ENCODE measurements around the gene SLX9.

Gene SLX9, protein sequence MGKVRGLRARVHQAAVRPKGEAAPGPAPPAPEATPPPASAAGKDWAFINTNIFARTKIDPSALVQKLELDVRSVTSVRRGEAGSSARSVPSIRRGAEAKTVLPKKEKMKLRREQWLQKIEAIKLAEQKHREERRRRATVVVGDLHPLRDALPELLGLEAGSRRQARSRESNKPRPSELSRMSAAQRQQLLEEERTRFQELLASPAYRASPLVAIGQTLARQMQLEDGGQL

DNA sequence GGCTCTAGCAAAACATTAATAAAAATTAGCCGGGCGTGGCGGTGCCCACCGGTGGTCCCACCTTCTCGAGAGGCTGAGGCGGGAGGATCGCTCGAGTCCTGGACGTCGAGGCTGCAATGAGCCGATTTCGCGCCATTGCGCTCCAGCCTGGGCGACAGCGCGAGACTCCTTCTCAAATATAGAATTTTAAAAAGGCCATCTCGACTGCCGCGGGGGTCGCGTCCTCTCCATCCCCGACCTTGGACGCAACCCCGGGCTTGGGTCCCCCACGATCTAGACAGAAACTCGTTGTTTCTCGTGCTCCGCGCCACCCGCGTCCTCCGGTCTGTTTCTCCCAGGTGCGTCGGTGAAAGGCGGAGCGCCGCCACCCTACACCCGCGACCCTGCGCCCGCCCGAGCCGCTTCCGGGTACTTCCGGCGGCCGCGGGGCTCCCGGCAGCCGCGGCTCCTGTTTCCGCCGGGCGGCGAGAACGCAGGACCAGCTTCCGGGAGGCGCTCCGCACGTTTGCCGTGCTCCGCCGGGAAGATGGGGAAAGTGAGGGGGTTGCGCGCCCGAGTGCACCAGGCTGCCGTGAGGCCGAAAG is at the start of gene SLX9:
Gene SLX9 (plus strand): TSS at position 498 of the 584 bp plus-strand sequence. CDS start 29 bp downstream, at position 527.
- peak in 37 of 56 donors; percentile 17 to 78 (median 53) for DNase-seq

DNA sequence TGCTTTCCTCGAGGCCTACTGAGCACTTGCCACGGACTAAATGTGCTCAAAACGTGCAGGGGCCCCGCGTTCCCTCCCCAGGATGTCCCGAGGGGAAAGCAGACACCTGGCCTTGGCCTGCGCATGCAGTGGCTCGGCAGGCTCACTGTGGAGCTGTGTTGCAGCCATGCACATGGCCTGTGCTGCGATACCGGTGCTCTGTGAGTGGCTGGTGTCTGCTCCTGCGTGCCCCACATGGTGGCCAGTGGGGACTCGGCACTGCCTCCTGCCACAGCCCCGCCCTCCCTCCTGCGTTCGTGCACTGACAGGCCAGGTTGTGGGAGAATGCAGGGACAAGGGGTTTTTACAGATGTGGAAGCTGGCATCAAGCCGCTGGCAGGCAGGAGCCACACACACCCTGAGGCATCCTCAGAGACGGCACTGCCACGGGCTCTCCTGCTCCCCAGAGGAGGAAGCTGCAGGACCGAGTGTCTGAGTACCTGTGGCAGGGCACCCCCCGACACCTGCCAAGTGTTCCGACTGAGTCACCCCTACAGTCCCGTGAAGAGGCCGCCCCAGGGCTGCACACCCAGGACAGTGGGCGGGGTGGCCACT is 49.4 kb upstream of the SLX9 start:
- DNase-seq = no peak

DNA sequence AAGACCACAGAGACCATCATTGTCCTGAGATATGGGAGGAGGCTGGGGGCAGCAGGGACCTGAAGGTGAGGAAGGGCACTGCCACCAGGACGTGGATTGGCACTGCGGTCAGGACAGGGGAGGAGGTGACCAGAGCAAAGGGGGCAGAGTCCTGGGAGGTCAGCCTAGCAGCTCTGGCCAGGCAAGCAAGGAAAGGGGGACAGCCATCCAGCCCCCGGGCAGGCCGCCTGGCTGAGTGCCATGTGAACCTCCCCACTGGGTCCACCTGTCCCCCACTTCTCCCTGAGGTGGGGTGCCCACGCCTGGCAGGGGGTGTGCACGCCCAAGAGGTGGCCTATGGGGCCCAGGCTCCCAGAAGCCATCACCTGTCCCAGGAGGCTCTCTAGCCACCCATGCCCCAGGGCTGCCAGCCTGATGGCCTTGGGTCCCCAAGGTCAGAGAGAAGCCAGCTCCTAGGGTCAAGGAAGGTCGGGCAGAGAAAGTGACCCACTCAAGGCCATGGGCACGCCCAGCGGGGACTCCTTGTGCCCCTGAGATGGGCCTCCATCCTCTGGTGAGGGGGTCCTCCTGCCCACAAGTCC is 48.8 kb upstream of the SLX9 start:
- DNase-seq = no peak

DNA sequence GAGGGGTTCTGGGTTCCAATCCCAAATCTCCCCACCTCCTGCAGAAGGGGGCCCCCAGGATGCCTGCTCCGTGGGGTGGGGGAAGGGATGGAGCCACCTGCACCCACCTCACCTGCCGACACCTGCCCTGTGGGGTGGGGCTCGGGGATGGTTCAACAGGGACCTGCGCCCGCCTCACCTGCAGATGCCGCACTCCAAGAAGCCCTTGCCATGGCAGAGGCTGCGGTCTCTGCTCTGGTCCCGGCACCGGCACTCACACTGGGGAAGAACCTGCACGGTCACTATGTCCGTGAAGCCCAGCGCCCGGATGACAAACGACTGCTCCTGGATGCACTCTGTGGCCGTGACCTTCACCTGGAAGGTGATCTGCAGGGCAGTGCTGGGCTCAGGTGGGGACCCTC is 48.2 kb upstream of the SLX9 start:
- DNase-seq = no peak

DNA sequence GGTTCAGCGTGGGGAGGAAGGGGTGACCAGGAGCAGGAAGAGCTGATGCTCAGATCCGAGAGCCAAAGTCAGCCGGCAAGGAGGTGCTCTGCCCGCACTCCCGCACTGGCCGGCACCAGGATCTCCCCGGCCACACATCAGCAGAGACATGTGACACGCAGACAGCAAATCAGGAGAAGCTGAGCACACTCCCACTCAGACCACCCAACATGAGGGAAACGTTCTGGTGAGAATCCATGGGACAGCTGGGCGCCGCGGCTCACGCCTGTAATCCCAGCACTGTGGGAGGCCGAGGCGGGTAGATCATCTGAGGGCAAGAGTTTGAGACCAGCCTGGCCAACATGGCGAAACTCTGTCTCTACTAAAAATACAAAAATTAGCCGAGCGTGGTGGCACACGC is 47.7 kb upstream of the SLX9 start:
- DNase-seq = no peak

DNA sequence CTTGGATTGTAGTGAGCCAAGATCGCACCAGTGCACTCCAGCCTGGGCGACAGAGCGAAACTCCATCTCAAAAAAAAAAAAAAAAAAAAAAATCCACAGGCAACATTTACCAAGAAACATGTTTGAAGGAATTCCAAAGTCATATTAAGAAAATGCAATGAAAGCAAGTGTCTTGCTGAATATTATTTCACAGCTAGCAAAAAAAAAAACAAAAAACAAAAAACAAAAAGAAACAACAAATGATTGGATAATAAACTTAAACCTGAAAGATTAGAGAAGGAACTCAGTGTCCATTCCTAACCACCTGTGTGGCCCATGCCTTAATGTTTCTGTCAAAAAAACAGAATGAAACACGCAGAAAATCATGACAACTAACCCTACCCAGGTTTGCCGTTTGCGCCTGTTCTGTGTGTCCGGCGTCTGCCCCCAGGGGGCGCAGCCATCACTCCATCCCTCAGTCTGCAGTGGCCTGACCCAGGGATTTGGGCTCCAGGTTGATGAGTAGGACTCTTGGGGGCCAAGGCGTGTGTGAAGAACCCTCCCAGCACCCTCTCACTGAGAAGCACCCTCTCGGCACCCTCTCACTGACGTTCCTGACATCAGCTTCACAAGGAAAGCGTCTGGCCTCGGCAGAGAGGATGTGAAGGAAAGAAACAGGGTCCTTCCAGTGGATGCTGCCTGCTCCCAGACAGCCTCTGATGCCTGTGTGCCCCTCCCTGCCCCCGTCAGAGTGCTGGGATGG is 47.1 kb upstream of the SLX9 start:
- peak in 13 of 56 donors; percentile 5 to 64 (median 16) for DNase-seq

GRCh38 chr21:44893278-44893556 is 46.6 kb upstream of the SLX9 start:
- DNase-seq = no peak

DNA sequence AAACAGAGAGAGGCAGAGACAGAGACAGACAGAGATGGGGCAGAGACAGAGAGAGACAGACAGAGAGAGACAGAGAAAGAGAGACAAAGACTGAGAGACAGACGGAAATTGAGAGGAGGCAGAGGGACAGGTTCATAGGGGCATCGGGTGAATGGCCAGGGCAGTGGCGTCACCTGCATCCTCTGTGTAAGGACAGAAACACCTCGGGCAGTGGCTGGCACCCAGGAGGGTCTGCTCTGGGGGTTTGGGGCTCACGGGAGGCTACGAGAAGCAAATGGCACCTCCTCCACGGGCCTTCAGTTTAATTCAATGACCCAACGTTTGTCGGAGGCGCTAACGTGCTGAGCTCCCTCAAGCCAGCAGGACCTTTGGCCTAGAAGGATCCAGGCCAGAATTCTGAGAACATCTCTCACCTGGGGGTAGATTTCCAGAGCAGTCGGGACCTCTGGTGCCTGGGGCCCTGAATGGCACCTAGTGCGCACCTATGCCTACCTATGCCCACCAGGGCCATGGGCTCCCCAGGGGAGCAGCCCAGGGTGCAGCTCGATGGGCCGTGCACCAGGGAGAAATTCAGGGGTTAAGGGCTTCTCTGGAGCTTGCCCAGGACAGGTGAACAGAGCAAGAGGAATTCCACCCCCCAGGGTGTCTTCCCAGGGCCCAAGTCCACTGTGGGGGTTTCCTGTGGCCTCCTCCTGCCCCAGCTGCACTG is 45.7 kb upstream of the SLX9 start:
- no peak for DNase-seq

- no peak for DNase-seq
Observed at GRCh38 chr21:44894687-44895302, 45.0 kb upstream of the SLX9 start.

- no peak for DNase-seq
Observed at GRCh38 chr21:44895859-44896258, 44.0 kb upstream of the SLX9 start.

DNA sequence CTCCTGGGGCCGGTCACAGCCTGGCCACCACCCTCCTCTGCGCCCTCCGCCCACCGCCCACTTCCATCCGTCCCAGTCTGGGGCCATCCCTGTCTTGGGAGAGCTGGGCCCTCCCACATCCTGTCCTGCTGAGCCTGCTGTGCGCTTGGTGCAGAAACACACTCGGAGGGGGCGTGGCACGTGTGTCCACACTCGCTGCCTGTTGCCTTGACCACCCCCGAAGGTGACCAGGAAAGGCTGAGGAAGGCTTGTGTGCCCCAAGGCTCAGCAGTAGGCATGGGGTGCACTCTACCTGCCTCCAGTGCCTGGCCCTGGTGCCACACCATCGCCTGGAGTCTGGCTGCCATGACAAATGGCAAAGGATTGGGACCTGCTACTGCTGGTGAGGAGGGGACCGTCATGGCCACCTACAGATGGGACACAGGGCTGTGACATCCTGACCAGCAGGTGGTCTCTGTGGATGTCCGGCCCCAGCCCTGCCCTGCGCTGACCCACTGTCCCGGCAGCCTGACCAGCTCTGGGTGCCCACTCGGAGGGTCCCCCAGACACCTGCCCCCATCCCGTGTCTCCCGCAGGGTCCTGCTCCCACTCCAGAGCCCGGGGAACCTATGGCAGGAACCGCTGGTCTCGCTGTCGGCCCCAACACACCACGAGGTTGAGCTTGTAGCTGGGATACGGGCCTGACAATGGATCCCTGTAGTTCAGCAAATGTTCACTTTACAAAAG is 43.1 kb upstream of the SLX9 start:
- DNase-seq = no peak

DNA sequence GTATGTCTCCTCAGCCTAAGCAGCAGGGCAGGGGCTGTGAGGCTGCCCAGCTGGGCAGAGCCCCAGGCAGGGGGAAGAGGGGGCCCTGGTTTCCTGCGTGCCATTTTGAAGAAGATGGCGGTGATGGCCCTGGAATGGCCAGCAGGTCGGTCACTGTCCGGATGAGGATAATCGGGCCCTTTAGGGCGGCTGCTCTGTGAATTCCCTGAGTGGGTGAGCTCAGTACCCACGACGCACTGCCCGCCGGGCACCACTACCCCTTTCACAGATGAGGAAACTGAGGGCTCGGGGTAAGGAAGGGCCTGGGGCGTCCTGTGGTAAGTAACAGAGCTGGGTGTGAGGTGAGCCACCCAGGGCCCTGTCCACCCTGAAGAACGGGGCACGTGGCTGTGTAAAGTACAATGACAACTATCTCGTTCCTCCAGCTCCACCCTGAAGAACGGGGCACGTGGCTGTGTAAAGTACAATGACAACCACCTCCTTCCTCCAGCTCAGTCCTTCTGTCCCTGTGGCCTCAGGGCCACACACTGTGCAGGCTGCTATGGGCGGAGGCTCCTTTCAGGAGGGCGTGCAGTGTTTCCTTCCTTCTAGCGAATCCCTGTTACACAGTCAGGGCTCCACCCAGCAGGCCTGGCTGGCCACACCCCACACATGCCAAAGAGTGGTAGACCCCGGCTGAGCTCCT is 42.4 kb upstream of the SLX9 start:
- DNase-seq = no peak

DNA sequence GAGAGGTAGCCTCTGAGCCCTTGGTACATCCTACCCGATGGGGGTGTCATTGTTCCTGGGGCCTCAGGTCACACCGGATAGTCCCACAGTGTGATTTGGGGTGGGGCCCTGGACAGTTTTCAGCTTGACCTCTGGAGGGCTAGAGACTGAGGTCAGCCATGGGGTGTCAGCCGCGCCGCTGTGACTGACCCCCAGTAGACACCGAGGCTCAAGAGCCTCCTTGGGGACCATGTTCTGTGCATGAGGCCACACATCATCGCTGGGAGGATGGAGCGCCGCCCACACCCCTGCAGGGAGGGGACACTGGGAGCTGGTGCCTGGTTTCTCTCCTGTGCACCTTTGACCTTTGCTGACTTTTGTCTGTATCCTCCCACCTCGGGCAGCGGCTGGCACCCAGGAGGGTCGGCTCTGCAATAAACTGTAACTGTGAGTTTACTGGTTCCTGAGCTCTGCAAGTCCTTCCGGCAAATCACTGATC is 41.8 kb upstream of the SLX9 start:
- no peak for DNase-seq

GRCh38 chr21:44898851-44899767 is 40.7 kb upstream of the SLX9 start:
- DNase-seq = no peak

DNA sequence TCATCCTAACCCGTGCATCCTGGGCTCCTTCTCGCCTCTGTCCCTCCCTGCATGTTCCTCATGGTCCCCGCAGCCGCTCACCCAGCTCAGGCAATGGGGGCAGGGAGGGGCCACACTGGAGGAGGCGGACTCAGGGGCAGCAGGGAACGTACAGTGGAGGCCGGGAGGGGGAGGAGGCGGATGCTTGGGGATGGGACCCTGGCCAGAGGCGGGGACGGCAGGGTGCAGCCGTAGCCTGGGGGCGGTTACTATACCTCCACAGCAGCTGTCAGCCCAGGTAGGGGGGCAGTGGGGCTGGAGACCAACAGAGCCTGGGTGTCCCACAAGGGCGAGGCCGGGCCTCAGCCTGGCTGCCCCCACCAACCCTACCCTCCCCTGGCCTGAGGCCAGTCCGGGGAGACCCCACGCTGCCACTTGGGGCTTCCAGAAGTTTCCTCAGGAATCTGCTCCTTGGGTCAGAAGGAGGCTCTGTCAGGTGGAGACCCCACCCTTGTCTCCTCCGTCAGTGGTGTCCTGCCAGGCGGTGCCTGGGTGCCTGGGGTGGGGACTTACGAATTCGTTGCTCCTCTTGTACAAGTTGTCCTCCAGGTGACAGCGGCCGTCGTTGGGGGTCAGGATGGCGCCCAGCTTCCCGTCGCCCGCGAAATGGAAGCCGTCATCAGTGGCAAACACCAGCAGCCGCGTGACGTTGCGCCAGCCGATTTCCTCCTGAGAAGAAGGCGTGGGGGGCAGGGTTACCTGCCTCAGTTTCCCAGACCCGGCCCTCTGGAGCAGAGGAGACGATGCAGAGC is 39.9 kb upstream of the SLX9 start:
- no peak for DNase-seq

DNA sequence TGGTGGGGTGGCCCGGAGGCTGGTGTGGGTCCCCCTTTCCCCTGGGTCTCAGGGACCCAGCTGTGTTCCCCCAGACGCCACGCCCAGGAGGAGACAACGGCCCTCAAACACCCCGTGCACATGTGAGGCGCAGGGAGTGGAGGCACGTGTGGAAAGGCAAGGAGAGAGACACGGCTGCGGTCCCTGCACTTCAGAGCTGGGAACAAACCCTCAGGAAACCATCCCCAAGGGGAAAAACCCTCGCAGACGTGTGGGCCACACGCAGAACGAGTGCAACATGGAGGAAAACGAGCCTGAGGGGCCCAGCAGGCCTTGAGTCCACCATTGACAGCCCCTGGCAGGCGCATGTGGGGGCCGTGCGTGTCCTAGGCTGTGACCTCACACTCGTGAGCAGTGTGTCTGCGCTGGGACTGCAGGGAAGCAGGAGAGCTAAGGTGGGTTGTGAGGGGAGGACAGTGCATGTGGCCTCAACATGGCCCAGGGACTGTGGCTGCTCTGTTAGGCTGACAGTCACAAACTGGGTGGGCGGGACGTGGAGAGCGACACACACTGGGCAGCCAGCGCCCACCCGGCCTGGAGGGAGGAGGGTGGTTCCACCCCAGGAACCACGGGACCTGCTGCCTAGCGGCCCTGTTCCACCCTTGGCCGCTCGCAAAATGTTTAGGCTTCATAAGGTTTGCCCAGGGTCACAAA is 39.1 kb upstream of the SLX9 start:
- no peak for DNase-seq

Measured in amygdala (tissue), 56 donors.